Kidney (tissue), 14 donors: ENCODE data around the gene GRIK1. TPM values are rescaled to one million over a fixed set of nuclear protein-coding genes. Genes with fewer than 3 reads are reported as not detected.
A peak's percentile ranks its signal among the peaks of the same experiment; 100 is the strongest.

Experiments
- DNase-seq, 5 donors: peaks; one replicate each; pipeline ENCODE4 v3.0.0-alpha.2; 2013 to 2020
- FAIRE-seq: peaks from 2 replicates; lab custom pipeline; 2012; peaks lifted over from hg19 to GRCh38; lab: Jason Lieb, UNC
- H3K27ac ChIP-seq, 2 donors: one replicate each; pipeline ENCODE4 v1.7.0; 2013; ENCODE audit warnings: low read depth in 2 of 2, low read length in 2 of 2, inconsistent platforms in 1 of 2
- H3K27me3 ChIP-seq: one replicate; pipeline ENCODE4 v1.7.1; 2013; ENCODE audit warnings: low read length, inconsistent platforms; ENCODE audit not compliant: control insufficient read depth, insufficient read depth
- H3K36me3 ChIP-seq, 3 donors: one replicate each; pipeline versions ENCODE4 v1.7.0 to v1.7.1; 2013; ENCODE audit warnings: low read length in 3 of 3, control low read depth in 1 of 3, inconsistent platforms in 1 of 3; ENCODE audit not compliant: insufficient read depth in 3 of 3, control insufficient read depth in 2 of 3
- H3K4me1 ChIP-seq, 3 donors: one replicate each; pipeline versions ENCODE4 v1.7.0 to v1.7.1; 2013; ENCODE audit warnings: low read length in 3 of 3, inconsistent platforms in 1 of 3, low read depth in 1 of 3; ENCODE audit not compliant: control insufficient read depth in 2 of 3, insufficient read depth in 2 of 3
- H3K4me3 ChIP-seq, 3 donors: one replicate each; pipeline versions ENCODE4 v1.7.0 to v1.8.1; 2013; ENCODE audit warnings: low read length in 3 of 3, control low read depth in 1 of 3, inconsistent platforms in 1 of 3
- H3K9ac ChIP-seq, 3 donors: one replicate each; pipeline versions ENCODE4 v1.7.0 to v1.7.1; 2013; ENCODE audit warnings: low read length in 3 of 3, control low read depth in 1 of 3, inconsistent platforms in 1 of 3
- H3K9me3 ChIP-seq, 3 donors: one replicate each; pipeline versions ENCODE4 v1.7.0 to v1.7.1; 2013; ENCODE audit warnings: low read length in 3 of 3, control low read depth in 1 of 3, inconsistent platforms in 1 of 3; ENCODE audit not compliant: control insufficient read depth in 2 of 3, insufficient read depth in 1 of 3
- intact Hi-C: fragments of 100-400 bp; cut with DNase I; formaldehyde crosslinking; loops from one replicate; pipeline ENCODE4 v1.11.1; 2022
- polyA plus RNA-seq: library from polyadenylated mRNA; stranded (reverse); fragments of 350-450 nt; fragmentation: Illumina TruSeq; extraction: RNeasy Lipid Tissue Mini Kit (QIAGEN cat#74804); gene quantifications from one replicate; pipeline ENCODE4 v1.2.3, GENCODE V29; 2014; ENCODE audit warnings: low read depth, low replicate concordance; ENCODE audit not compliant: insufficient read depth
- total RNA-seq: library from RNA; stranded (reverse); fragmentation: NEBNext Ultra II Directional; extraction: Animal tissue kit (Norgen Biotek cat#: 25700); gene quantifications from one replicate; pipeline ENCODE4 v1.2.1, GENCODE V29; 2021
- TF ChIP-seq, protein P1 (sequence below): IDR thresholded peaks from 3 replicates; pipeline ENCODE4 v1.5.1; 2012; ENCODE audit warnings: mild to moderate bottlenecking, moderate library complexity, borderline replicate concordance; ENCODE audit not compliant: insufficient read depth; ENCODE audit errors: extremely low read depth
- donor health status: control.
- donor health status: control.
- donor health status: control.
- donor health status: control.
- donor health status: control.
- donor health status: DM: yes; HTN: yes; CAD: no.
- donor health status: Normal renal cell carcinoma (clear cell type).

Gene GRIK1
- total and polyA plus RNA-seq, 2 donors from 2014 or later: not detected

GRCh38 chr21:29851611-29852010, 88.2 kb downstream of the GRIK1 start:
- H3K27ac ChIP-seq: no peak overlapping the region
- intact Hi-C loops: loop anchor here (10.0 kb wide), 1 partner anchor 377 kb away; no protein-coding TSS in a partner anchor
- no peaks in the 10 kb centered on the region for H3K36me3 ChIP-seq
- no peak overlapping the region for H3K9ac ChIP-seq
- no peaks in the 10 kb centered on the region for H3K4me1 ChIP-seq
- FAIRE-seq (no peak), DNase-seq (no peak)
- TF ChIP-seq, protein P1, sequence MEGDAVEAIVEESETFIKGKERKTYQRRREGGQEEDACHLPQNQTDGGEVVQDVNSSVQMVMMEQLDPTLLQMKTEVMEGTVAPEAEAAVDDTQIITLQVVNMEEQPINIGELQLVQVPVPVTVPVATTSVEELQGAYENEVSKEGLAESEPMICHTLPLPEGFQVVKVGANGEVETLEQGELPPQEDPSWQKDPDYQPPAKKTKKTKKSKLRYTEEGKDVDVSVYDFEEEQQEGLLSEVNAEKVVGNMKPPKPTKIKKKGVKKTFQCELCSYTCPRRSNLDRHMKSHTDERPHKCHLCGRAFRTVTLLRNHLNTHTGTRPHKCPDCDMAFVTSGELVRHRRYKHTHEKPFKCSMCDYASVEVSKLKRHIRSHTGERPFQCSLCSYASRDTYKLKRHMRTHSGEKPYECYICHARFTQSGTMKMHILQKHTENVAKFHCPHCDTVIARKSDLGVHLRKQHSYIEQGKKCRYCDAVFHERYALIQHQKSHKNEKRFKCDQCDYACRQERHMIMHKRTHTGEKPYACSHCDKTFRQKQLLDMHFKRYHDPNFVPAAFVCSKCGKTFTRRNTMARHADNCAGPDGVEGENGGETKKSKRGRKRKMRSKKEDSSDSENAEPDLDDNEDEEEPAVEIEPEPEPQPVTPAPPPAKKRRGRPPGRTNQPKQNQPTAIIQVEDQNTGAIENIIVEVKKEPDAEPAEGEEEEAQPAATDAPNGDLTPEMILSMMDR: no peak
- no peak overlapping the region for H3K4me3 ChIP-seq
- no peaks in the 10 kb centered on the region for H3K27me3 ChIP-seq
- H3K9me3 ChIP-seq: no peaks in the 10 kb centered on the region

DNA sequence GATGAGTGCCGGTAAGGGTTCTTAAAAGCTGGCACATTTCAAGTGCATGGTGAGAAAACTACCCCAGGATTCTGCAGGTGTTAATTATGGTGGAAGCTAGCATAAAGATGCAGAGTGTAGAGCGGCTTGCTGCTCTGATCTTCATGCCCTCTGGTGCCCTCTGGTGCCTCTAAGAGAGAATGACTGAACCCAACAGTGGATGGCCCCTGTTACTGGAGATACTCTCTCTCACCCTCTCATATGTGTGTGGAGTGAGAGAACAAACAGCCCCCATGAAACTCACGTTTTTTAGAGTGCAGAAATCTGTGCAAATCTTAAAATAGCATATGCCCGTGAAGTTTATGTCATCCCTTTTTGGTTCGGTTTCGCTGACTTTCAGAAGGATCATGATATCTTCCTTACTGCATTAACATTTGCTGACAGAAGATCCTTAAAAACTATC, 90.0 kb downstream of the GRIK1 start:
- intact Hi-C loops: loop anchor here (10.0 kb wide), 1 partner anchor 375 kb away; no protein-coding TSS in a partner anchor
- H3K27ac ChIP-seq: no peak overlapping the region
- H3K9me3 ChIP-seq: no peaks in the 10 kb centered on the region
- TF ChIP-seq, protein P1: peak; percentile 72
- no peaks in the 10 kb centered on the region for H3K36me3 ChIP-seq
- H3K9ac ChIP-seq: no peak overlapping the region
- H3K4me3 ChIP-seq: no peak overlapping the region
- H3K27me3 ChIP-seq: no peaks in the 10 kb centered on the region
- no peak for FAIRE-seq
- H3K4me1 ChIP-seq: no peaks in the 10 kb centered on the region
- peak in 4 of 5 donors; percentile 61 to 81 (median 68) for DNase-seq

DNA sequence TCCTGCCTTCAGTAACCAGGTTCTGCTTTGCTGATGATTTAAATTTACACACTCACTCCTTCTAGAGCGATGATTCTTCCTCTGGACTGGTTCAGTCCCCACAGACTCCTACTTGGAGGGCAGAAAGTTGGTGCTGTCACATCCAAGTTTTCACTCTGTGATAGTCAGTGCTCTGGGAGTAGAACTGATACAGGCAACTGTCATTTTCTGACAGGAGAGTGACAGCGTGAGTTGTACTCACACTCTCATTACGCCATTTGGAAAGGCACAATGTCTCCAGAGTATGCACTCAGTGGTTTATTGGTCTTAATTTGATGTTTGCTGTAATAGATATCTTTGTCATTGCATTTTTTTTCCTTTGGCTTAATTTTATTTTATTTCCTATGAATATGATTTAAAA, 96.0 kb downstream of the GRIK1 start:
- intact Hi-C loops: no loop called here
- H3K27me3 ChIP-seq: no peaks in the 10 kb centered on the region
- H3K9ac ChIP-seq: no peak overlapping the region
- no peak overlapping the region for H3K27ac ChIP-seq
- FAIRE-seq: no peak
- no peaks in the 10 kb centered on the region for H3K9me3 ChIP-seq
- no peaks in the 10 kb centered on the region for H3K36me3 ChIP-seq
- H3K4me3 ChIP-seq: no peak overlapping the region
- H3K4me1 ChIP-seq: no peaks in the 10 kb centered on the region
- TF ChIP-seq, protein P1: no peak
- no peak for DNase-seq

GRCh38 chr21:29834617-29835016, 105.2 kb downstream of the GRIK1 start:
- no peaks in the 10 kb centered on the region for H3K4me1 ChIP-seq
- H3K9ac ChIP-seq: no peak overlapping the region
- H3K9me3 ChIP-seq: peaks cover 0 to 5% (median 0%) of the 10 kb centered on the region in 3 donors
- no peaks in the 10 kb centered on the region for H3K36me3 ChIP-seq
- TF ChIP-seq, protein P1: no peak
- FAIRE-seq (peak; percentile 65), DNase-seq (no peak)
- no peak overlapping the region for H3K4me3 ChIP-seq
- H3K27me3 ChIP-seq: no peaks in the 10 kb centered on the region
- no peak overlapping the region for H3K27ac ChIP-seq
- intact Hi-C loops: no loop called here
